Neutrophil (primary cell): ENCODE data around the gene C4orf54.

Experiments
- H3K27ac ChIP-seq: fragments of 200-600 bp; sonication (generic); 2 replicates; pipeline ENCODE4 v1.5.1; 2016; ENCODE audit warnings: mild to moderate bottlenecking, moderate library complexity
- H3K27me3 ChIP-seq: fragments of 200-600 bp; sonication (generic); 2 replicates; pipeline ENCODE4 v1.6.0; 2016; ENCODE audit warnings: mild to moderate bottlenecking
- H3K36me3 ChIP-seq: fragments of 200-600 bp; sonication (generic); 2 replicates; pipeline ENCODE4 v1.5.1; 2017
- H3K4me1 ChIP-seq, 2 experiments: fragments of 200-600 bp in 1 of 2; sonication (generic) in 1 of 2; 1 replicate in 1 of 2; 2 replicates in 1 of 2; pipeline versions ENCODE4 v1.5.1 to v1.6.1; 2013 to 2016; ENCODE audit warnings: low read depth in 1 of 2, low read length in 1 of 2, mild to moderate bottlenecking in 1 of 2, moderate library complexity in 1 of 2; ENCODE audit not compliant: control insufficient read depth in 1 of 2, insufficient read depth in 1 of 2
- H3K4me3 ChIP-seq, 2 experiments: fragments of 200-600 bp in 1 of 2; sonication (generic) in 1 of 2; 1 replicate in 1 of 2; 2 replicates in 1 of 2; pipeline ENCODE4 v1.5.1; 2013 to 2016; ENCODE audit warnings: low read depth in 1 of 2, low read length in 1 of 2, mild to moderate bottlenecking in 1 of 2, moderate library complexity in 1 of 2
- H3K9me3 ChIP-seq: fragments of 200-600 bp; sonication (generic); 2 replicates; pipeline ENCODE4 v1.5.1; 2016
- TF ChIP-seq, protein P1 (sequence below): fragments of 200-600 bp; sonication (generic); IDR thresholded peaks from 2 replicates; pipeline ENCODE4 v1.5.1; 2016; ENCODE audit warnings: antibody characterized with exemption

Gene C4orf54

DNA sequence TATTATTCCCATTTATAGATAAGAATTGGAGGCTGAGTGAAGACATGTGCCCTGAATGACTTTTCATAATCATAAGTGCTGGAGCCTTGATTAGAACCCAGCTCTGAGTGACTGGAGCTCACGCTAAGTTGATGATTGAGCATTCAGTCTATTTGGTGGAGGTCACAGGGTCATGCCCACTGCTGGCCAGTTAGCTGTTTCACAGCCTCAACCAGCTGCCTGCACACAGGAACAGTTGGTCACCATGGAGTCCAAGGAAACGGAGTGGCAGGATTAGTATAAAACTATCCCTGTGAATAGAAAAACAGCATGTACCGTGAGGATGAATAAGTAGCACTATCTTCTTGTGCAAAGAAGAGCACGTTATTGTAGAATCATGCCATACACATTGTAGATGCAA, 1.0 kb upstream of the C4orf54 start:
- H3K4me3 ChIP-seq: no peak overlapping the region
- TF ChIP-seq, protein P1, sequence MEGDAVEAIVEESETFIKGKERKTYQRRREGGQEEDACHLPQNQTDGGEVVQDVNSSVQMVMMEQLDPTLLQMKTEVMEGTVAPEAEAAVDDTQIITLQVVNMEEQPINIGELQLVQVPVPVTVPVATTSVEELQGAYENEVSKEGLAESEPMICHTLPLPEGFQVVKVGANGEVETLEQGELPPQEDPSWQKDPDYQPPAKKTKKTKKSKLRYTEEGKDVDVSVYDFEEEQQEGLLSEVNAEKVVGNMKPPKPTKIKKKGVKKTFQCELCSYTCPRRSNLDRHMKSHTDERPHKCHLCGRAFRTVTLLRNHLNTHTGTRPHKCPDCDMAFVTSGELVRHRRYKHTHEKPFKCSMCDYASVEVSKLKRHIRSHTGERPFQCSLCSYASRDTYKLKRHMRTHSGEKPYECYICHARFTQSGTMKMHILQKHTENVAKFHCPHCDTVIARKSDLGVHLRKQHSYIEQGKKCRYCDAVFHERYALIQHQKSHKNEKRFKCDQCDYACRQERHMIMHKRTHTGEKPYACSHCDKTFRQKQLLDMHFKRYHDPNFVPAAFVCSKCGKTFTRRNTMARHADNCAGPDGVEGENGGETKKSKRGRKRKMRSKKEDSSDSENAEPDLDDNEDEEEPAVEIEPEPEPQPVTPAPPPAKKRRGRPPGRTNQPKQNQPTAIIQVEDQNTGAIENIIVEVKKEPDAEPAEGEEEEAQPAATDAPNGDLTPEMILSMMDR: no peak
- H3K9me3 ChIP-seq: no peaks in the 10 kb centered on the region
- H3K27me3 ChIP-seq: no peaks in the 10 kb centered on the region
- no peaks in the 10 kb centered on the region for H3K36me3 ChIP-seq
- no peaks in the 10 kb centered on the region for H3K4me1 ChIP-seq
- H3K27ac ChIP-seq: no peak overlapping the region

DNA sequence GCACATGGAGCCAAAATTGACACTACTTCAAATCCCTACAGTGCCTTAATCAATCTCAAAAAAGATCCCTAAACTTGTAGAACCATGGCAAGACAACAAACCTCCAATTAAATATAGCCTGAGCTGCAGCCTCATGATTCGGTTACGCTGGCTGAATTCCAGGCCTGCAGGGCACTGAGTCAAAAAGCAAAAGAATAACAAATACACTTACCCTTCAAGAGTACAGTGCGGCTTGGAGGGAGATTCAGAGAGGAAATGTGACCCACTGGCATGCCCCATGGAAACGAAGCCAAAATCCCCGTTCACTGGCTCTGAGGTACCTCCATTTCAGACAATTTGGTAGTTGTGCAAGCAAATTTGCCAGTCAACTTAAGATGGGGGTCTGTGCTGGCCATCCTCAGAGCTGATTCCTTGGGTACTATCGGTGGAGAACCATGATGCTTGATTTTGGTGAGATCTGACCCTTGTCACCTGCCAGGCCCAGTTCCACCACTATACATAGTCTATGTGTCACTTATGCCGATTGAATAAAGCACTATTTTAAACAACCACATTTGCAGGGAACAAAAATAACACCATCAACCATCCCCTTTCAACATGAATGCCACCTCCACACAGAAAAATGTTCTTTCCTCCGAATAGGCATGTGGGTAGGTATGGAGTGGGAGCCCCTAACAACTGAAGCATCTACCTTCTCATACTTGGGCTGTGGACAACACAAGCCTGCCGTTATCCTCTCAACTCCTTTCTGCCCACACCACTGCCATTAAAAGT, 2.1 kb downstream of the C4orf54 start:
- no peak overlapping the region for H3K27ac ChIP-seq
- no peaks in the 10 kb centered on the region for H3K4me1 ChIP-seq
- no peaks in the 10 kb centered on the region for H3K36me3 ChIP-seq
- TF ChIP-seq, protein P1: no peak
- no peaks in the 10 kb centered on the region for H3K9me3 ChIP-seq
- H3K4me3 ChIP-seq: no peak overlapping the region
- no peaks in the 10 kb centered on the region for H3K27me3 ChIP-seq

DNA sequence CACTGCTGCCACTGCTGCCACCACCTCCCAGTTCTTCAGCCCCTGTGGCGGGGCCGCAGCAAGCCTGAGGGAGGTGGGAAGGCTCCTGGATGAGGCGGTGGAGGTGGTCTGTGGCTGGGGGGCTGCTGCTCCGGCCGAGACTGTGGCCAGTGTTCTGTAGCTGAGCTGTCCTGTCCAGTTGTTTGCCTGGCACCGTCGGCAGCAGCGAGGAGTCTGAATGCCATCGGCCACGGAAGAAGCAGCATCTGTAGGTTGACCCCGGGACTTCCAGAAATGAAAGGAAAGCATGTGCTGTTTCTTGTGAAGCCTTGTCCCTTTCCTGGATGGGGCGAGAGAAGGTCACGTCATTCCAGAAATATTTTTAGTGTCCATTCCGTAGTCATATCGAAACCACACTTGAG, 3.3 kb downstream of the C4orf54 start:
- Histone ChIP-seq H3K36me3 (no peaks in the 10 kb centered on the region), H3K27me3 (no peaks in the 10 kb centered on the region), H3K4me3 (no peak overlapping the region), H3K27ac (no peak overlapping the region), H3K4me1 (no peaks in the 10 kb centered on the region), H3K9me3 (no peaks in the 10 kb centered on the region)
- TF ChIP-seq, protein P1: no peak

DNA sequence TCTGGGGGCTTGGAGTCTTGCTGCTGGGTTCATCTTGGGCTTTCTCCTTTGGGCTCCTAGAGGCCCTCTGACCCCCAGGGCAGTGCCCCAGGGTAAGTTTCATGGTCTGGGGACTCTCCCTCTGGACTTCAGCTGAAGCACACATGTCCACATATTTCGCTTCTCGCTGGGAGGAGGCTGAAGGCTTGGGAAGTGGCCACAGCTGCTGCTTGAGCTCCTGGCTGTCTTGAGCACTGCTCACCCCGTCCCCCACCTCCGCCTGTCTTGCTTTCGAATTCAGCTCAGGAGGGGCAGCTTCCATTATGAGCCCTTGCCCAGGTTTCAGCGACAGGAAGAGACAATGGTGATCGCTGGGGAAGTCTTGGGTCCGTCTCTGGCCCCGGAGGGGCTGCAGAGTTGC, 3.7 kb downstream of the C4orf54 start:
- no peak overlapping the region for H3K27ac ChIP-seq
- H3K4me3 ChIP-seq: no peak overlapping the region
- no peaks in the 10 kb centered on the region for H3K9me3 ChIP-seq
- TF ChIP-seq, protein P1: no peak
- H3K27me3 ChIP-seq: no peaks in the 10 kb centered on the region
- no peaks in the 10 kb centered on the region for H3K4me1 ChIP-seq
- H3K36me3 ChIP-seq: no peaks in the 10 kb centered on the region

DNA sequence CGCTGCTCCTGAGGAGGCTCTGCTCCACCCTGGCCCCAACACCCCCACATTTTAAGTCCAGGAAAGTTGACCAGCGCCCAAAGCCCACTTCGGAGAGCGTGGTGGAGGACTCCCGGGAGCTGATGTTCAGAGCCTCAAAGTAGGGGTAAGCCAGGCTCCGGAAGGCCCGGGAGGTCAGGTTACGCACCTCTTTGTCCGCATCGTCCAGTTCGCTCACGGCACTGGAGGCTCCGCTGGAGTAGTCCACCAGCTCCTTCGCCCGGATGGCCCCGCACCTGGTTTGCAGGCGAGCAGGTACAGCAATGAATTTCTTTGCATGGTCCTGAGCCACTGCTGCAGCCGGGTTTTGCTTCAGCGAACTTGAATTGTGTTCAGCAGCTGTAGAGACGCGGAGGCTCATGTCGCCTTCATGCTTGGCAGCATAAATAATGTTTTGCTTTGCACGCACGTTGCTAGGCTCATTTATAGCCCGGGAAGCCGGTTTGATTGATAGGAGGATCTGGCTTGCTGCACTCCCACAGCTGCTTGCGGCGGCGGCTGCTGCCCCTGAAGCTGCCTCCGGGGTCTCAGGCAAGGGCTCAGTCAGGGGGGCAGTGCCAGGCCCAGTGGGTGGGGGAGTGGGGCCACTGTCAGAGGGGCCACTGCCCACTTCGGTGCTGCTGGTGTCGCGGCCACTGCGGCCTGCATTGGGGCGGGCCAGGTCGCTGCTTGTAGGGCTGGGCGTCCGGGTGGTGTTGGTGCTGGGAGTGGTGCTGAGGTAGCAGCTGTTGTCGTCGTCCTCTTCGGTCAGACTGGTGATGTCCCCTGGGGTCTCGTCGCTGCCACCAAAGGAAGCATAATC, 4.8 kb downstream of the C4orf54 start:
- no peaks in the 10 kb centered on the region for H3K4me1 ChIP-seq
- no peaks in the 10 kb centered on the region for H3K9me3 ChIP-seq
- H3K27me3 ChIP-seq: no peaks in the 10 kb centered on the region
- H3K4me3 ChIP-seq: no peak overlapping the region
- TF ChIP-seq, protein P1: no peak
- H3K36me3 ChIP-seq: no peaks in the 10 kb centered on the region
- no peak overlapping the region for H3K27ac ChIP-seq
